GM12801 (cell line): ENCODE results near the gene ZCWPW1.

Experiments
- CTCF ChIP-seq: IDR thresholded peaks from one replicate; pipeline ENCODE4 v1.5.1; 2011; ENCODE audit warnings: control low read depth; ENCODE audit not compliant: insufficient read length; ENCODE audit errors: extremely low read depth

The ZCWPW1 gene

GRCh38 chr7:100465299-100465698, 36.8 kb upstream of the ZCWPW1 start:
- no peak for TF ChIP-seq CTCF

- TF ChIP-seq CTCF: no peak
Observed at GRCh38 chr7:100464791-100465190, 36.3 kb upstream of the ZCWPW1 start.

- TF ChIP-seq CTCF: no peak
Observed at GRCh38 chr7:100464210-100464660, 35.7 kb upstream of the ZCWPW1 start, which contains the start of gene SPACDR. SPACDR (minus strand) TSS chr7:100464260; CDS start chr7:100464025, 235 bp downstream.

- TF ChIP-seq CTCF: no peak
Observed at GRCh38 chr7:100457033-100457432, 28.5 kb upstream of the ZCWPW1 start.

GRCh38 chr7:100456562-100456961, 28.1 kb upstream of the ZCWPW1 start:
- no peak for TF ChIP-seq CTCF

- TF ChIP-seq CTCF: no peak
Observed at GRCh38 chr7:100455206-100455605, 26.7 kb upstream of the ZCWPW1 start.

GRCh38 chr7:100452513-100452912, 24.0 kb upstream of the ZCWPW1 start:
- no peak for TF ChIP-seq CTCF
